OCI-LY7 (cell line): ENCODE results near the gene SHF.

Source experiments
- EZH2phosphoT487 ChIP-seq: fragments of 200-600 bp; sonication (generic); IDR thresholded peaks from 2 replicates; pipeline ENCODE4 v1.6.1; 2018; ENCODE audit warnings: low read depth, borderline replicate concordance, mild to moderate bottlenecking, mixed run types, antibody characterized with exemption, low read length, moderate library complexity, mixed read lengths
- TF ChIP-seq, protein P1 (sequence below): fragments of 200-600 bp; sonication (generic); conservative IDR thresholded peaks from 2 replicates; pipeline ENCODE4 v1.5.1; 2014; ENCODE audit warnings: mild to moderate bottlenecking, antibody characterized with exemption, low read length, moderate library complexity, mixed read lengths

DNA sequence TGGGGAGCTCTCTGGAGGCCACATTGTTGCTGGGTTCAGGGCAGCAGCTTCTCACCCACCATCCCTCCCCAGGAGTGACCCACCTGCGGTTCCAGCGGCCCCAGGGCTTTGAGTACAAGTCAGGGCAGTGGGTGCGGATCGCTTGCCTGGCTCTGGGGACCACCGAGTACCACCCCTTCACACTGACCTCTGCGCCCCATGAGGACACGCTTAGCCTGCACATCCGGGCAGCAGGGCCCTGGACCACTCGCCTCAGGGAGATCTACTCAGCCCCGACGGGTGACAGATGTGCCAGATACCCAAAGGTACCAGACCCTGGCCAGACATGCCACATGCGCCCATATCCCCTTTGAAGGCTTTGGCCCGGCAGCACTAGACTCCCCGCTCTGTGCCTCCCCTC lies 26.1 kb downstream of the SHF start:
- TF ChIP-seq EZH2phosphoT487, result no peak
- TF ChIP-seq, protein P1, sequence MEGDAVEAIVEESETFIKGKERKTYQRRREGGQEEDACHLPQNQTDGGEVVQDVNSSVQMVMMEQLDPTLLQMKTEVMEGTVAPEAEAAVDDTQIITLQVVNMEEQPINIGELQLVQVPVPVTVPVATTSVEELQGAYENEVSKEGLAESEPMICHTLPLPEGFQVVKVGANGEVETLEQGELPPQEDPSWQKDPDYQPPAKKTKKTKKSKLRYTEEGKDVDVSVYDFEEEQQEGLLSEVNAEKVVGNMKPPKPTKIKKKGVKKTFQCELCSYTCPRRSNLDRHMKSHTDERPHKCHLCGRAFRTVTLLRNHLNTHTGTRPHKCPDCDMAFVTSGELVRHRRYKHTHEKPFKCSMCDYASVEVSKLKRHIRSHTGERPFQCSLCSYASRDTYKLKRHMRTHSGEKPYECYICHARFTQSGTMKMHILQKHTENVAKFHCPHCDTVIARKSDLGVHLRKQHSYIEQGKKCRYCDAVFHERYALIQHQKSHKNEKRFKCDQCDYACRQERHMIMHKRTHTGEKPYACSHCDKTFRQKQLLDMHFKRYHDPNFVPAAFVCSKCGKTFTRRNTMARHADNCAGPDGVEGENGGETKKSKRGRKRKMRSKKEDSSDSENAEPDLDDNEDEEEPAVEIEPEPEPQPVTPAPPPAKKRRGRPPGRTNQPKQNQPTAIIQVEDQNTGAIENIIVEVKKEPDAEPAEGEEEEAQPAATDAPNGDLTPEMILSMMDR, result no peak
